ENCODE measurements around the gene ICAM5.

Gene ICAM5

GRCh38 chr19:10339380-10339960 is 49.7 kb downstream of the ICAM5 start, which contains the start of gene ICAM3:
ICAM3 (minus strand) TSS chr19:10339624; CDS start chr19:10339614, 10 bp downstream.
- H3F3A ChIP-seq (ENCODE audit: insufficient read depth, low read length): no peaks in the 10 kb centered on the region
- peak within 1 kb of the TSS; percentile 97 for H2AFZ ChIP-seq (ENCODE audit: low read length)
- H3K27me3 ChIP-seq (replicated peaks; ENCODE audit: insufficient read depth, low read length): no peaks in the 10 kb centered on the region
- peaks cover 12% of the 10 kb centered on the region; the same call in 1 of the 2 replicates for H3K4me1 ChIP-seq (ENCODE audit: low read length)
- no peaks in the 10 kb centered on the region for H3K9me2 ChIP-seq (replicated peaks; ENCODE audit: insufficient read depth, low read length)
- no peaks in the 10 kb centered on the region for H4K20me1 ChIP-seq (ENCODE audit: insufficient read depth, low read length)
- TF ChIP-seq CTCF (IDR thresholded peaks at IDR 0.05; ENCODE audit: low read length): no peak
- no peak for TF ChIP-seq EZH2 (optimal IDR thresholded peaks at IDR 0.05; ENCODE audit: low read depth, low read length)
- no peak for TF ChIP-seq EZH2phosphoT487 (IDR thresholded peaks at IDR 0.05; ENCODE audit: low read length)
- no peaks in the 10 kb centered on the region for H3K9me3 ChIP-seq (replicated peaks; ENCODE audit: insufficient read depth, low read length)
- no peaks in the 10 kb centered on the region for H3K36me3 ChIP-seq (replicated peaks; ENCODE audit: insufficient read depth, low read length)
- H3K9ac ChIP-seq (ENCODE audit: low read length): peak within 1 kb of the TSS; percentile 68
- no peak within 1 kb of the TSS for H3K27ac ChIP-seq (ENCODE audit: low read length)
- peaks cover 23% of the 10 kb centered on the region for H3K79me2 ChIP-seq (ENCODE audit: low read length)
- DNase-seq: peak; percentile 59
- H3K4me3 ChIP-seq (ENCODE audit: low read length): peak within 1 kb of the TSS; percentile 77
- peak within 1 kb of the TSS; percentile 92 for H3K4me2 ChIP-seq (ENCODE audit: low read depth, low read length)

GRCh38 chr19:10339977-10340376 is 50.2 kb downstream of the ICAM5 start:
- H4K20me1 ChIP-seq (ENCODE audit: insufficient read depth, low read length): no peaks in the 10 kb centered on the region
- peak overlapping the region; percentile 68; the same call in 1 of the 2 replicates for H3K9ac ChIP-seq (ENCODE audit: low read length)
- H3K36me3 ChIP-seq (replicated peaks; ENCODE audit: insufficient read depth, low read length): no peaks in the 10 kb centered on the region
- H3K9me3 ChIP-seq (replicated peaks; ENCODE audit: insufficient read depth, low read length): no peaks in the 10 kb centered on the region
- peaks cover 12% of the 10 kb centered on the region; the same call in 1 of the 2 replicates for H3K4me1 ChIP-seq (ENCODE audit: low read length)
- no peaks in the 10 kb centered on the region for H3K9me2 ChIP-seq (replicated peaks; ENCODE audit: insufficient read depth, low read length)
- H3K4me2 ChIP-seq (ENCODE audit: low read depth, low read length): peak overlapping the region; percentile 92; the same call in 1 of the 2 replicates
- peak overlapping the region; percentile 97 for H2AFZ ChIP-seq (ENCODE audit: low read length)
- H3K27me3 ChIP-seq (replicated peaks; ENCODE audit: insufficient read depth, low read length): no peaks in the 10 kb centered on the region
- peaks cover 18% of the 10 kb centered on the region for H3K79me2 ChIP-seq (ENCODE audit: low read length)
- TF ChIP-seq EZH2 (optimal IDR thresholded peaks at IDR 0.05; ENCODE audit: low read depth, low read length) (no peak), CTCF (IDR thresholded peaks at IDR 0.05; ENCODE audit: low read length) (no peak), EZH2phosphoT487 (IDR thresholded peaks at IDR 0.05; ENCODE audit: low read length) (no peak)
- H3F3A ChIP-seq (ENCODE audit: insufficient read depth, low read length): no peaks in the 10 kb centered on the region
- H3K4me3 ChIP-seq (ENCODE audit: low read length): peak overlapping the region; percentile 77
- DNase-seq: no peak
- H3K27ac ChIP-seq (ENCODE audit: low read length): no peak overlapping the region

- no peaks in the 10 kb centered on the region for H3K9me3 ChIP-seq (replicated peaks; ENCODE audit: insufficient read depth, low read length)
- H3F3A ChIP-seq (ENCODE audit: insufficient read depth, low read length): no peaks in the 10 kb centered on the region
- H3K9ac ChIP-seq (ENCODE audit: low read length): no peak overlapping the region
- no peak overlapping the region for H2AFZ ChIP-seq (ENCODE audit: low read length)
- peaks cover 12% of the 10 kb centered on the region; the same call in 1 of the 2 replicates for H3K4me1 ChIP-seq (ENCODE audit: low read length)
- no peaks in the 10 kb centered on the region for H4K20me1 ChIP-seq (ENCODE audit: insufficient read depth, low read length)
- DNase-seq: no peak
- peaks cover 10% of the 10 kb centered on the region for H3K79me2 ChIP-seq (ENCODE audit: low read length)
- TF ChIP-seq CTCF (IDR thresholded peaks at IDR 0.05; ENCODE audit: low read length) (no peak), EZH2 (optimal IDR thresholded peaks at IDR 0.05; ENCODE audit: low read depth, low read length) (no peak), EZH2phosphoT487 (IDR thresholded peaks at IDR 0.05; ENCODE audit: low read length) (no peak)
- H3K27me3 ChIP-seq (replicated peaks; ENCODE audit: insufficient read depth, low read length): no peaks in the 10 kb centered on the region
- no peak overlapping the region for H3K4me3 ChIP-seq (ENCODE audit: low read length)
- no peaks in the 10 kb centered on the region for H3K36me3 ChIP-seq (replicated peaks; ENCODE audit: insufficient read depth, low read length)
- H3K9me2 ChIP-seq (replicated peaks; ENCODE audit: insufficient read depth, low read length): no peaks in the 10 kb centered on the region
- H3K4me2 ChIP-seq (ENCODE audit: low read depth, low read length): no peak overlapping the region
- H3K27ac ChIP-seq (ENCODE audit: low read length): no peak overlapping the region
Observed at GRCh38 chr19:10343495-10343894, 53.7 kb downstream of the ICAM5 start.

Measured in MM.1S (cell line).